Measurements from ENCODE around the gene BCAS3.

DNA sequence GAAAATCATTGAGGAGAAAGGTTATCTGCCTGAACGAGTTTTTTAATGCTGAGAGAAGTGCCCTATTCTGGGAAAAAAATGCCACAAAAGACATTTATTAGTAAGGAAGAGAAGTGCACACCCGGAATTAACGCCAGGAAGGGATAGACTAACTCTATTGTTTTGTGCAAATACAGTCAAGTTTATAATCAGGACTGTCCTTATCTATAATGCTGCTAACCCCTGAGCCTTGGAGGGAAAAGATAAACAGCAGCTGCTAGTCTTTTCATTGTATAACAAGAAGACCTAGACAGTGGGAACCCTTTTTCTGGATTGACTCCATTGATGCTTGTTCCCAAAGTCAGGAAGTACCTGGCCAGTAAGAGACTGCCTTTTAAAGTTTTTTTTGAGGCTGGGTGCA, 26.5 kb downstream of the BCAS3 start:
- TF ChIP-seq POLR2AphosphoS5 (IDR thresholded peaks at IDR 0.05; ENCODE audit: low read depth, low read length), result no peak
- no peak for TF ChIP-seq POLR2A (IDR thresholded peaks at IDR 0.05; ENCODE audit: low read depth, low read length)
- no peak for TF ChIP-seq SPI1 (IDR thresholded peaks at IDR 0.05; ENCODE audit: low read depth, low read length)
- TF ChIP-seq TAF1 (IDR thresholded peaks at IDR 0.05; ENCODE audit: low read depth, low read length), result no peak
